Measurements from ENCODE around the gene POLN.

Gene POLN

DNA sequence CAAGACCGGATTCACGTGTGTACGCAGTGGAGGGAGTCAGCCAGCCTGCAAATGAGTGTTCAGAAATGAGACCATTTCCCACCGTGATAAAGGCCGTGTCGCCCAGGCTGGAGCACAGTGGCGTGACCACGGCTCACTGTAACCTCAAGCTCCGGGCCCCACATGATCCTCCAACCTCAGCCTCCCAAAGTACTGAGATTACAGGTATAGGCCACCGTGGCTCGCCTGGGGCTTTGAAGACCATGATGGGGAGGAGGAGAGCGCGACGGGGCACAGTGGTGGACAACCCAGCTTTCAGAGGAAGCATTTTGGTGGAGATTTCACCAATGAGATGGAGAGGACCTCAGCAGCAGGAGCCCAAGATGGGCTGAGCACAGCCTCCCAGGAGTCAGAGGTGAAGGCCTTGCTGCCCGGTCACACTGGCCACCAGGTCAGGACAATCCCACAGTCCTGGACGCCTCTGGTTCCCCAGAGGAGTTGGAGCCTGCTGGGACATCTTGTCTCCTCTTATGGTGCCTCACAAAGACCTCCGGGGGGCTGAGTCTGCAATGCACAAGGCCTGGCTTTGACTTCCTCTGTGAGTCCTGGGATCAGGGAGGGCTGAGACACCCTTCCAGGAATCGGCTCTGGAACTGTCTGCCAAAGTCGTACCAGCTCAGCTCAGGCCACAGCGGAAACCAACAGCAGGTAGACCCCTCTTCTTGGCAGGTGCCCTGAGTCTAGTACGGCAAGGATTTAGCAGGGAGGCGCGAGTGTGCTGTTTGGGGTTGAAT is 42.4 kb upstream of the POLN start:
- no peak overlapping the region for H3K4me3 ChIP-seq (ENCODE audit: low read depth, low read length)
- TF ChIP-seq, protein P1, sequence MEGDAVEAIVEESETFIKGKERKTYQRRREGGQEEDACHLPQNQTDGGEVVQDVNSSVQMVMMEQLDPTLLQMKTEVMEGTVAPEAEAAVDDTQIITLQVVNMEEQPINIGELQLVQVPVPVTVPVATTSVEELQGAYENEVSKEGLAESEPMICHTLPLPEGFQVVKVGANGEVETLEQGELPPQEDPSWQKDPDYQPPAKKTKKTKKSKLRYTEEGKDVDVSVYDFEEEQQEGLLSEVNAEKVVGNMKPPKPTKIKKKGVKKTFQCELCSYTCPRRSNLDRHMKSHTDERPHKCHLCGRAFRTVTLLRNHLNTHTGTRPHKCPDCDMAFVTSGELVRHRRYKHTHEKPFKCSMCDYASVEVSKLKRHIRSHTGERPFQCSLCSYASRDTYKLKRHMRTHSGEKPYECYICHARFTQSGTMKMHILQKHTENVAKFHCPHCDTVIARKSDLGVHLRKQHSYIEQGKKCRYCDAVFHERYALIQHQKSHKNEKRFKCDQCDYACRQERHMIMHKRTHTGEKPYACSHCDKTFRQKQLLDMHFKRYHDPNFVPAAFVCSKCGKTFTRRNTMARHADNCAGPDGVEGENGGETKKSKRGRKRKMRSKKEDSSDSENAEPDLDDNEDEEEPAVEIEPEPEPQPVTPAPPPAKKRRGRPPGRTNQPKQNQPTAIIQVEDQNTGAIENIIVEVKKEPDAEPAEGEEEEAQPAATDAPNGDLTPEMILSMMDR (IDR thresholded peaks at IDR 0.05; ENCODE audit: insufficient read depth, low read length, missing control alignments), result no peak
- no peak for DNase-seq (ENCODE audit: low read depth, low spot score)
- CTCF ChIA-PET, result interaction anchor here (1.5 kb wide), 1 partner anchor 131 kb away, joined by 3 read pairs; no protein-coding TSS in a partner anchor
- POLR2A ChIA-PET, result no interaction called here

DNA sequence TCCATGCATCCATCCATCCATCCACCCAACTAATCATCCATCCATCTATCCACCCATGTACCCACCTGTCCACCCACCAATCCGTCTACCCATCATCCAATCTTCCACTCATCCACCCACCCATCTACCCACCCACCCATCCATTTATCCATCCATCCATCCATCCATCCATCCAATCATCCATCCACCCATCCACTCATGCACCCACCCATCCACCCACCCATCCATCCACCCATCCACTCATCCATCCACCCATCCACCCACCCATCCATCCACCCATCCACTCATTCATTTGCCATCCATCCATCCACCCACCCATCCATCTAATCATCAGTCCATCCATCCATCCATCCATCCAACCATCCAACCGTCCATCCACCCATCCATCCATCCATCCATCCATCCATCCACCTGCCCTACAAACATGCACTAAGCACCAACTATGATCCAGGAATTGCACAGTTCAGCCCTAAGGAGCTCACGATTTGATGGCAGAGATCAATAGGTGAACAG is 41.3 kb upstream of the POLN start:
- TF ChIP-seq, protein P1 (IDR thresholded peaks at IDR 0.05; ENCODE audit: insufficient read depth, low read length, missing control alignments), result no peak
- DNase-seq (ENCODE audit: low read depth, low spot score), result no peak
- POLR2A ChIA-PET, result no interaction called here
- H3K4me3 ChIP-seq (ENCODE audit: low read depth, low read length), result no peak overlapping the region
- CTCF ChIA-PET, result interaction anchor here (1.5 kb wide), 1 partner anchor 132 kb away, joined by 3 read pairs; no protein-coding TSS in a partner anchor

- ChIA-PET CTCF (no interaction called here), POLR2A (interaction anchor here (1.0 kb wide), 1 partner anchor 20 kb away, joined by 4 read pairs; the partner anchor contains the start of gene MXD4)
- no peak overlapping the region for H3K4me3 ChIP-seq (ENCODE audit: low read depth, low read length)
Measured at GRCh38 chr4:2281575-2282343, 39.8 kb upstream of the POLN start.

DNA sequence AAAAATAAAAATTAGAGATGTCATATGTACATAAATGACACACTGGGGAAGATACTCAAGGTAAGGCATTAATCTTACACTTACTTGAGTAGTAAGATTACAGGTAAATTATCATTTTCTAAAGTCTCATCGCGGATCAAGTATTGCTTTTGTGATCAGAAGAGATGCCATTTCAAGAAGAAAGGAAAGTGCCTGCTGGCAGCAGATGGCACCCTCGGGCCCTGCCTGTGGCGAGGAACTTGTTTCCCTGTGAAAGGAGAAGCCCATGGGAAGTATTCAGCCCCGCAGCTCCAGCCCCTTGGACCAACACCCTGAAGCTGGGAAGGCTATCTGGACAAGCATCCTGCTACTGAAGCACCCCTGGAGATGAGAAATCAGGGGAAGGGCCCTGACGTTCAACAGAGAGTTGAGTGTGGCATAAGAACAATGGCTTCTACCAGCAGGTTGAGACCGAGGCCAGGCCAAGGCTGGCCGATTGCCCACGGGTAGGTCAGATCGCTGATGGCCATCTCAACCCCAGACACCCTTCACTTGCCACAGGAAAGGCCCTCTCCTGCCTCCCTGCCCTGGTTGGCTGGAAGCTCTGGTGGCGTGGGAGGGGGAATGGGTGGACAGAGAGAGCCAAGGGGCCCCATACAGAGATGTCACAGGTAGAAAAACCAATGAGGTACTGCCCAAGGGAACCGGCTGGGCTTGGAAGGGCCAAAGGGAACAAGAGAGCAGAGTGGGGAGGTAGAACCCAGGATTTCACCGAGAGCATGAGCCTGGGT is 38.8 kb upstream of the POLN start:
- ChIA-PET CTCF (no interaction called here), POLR2A (no interaction called here)
- TF ChIP-seq, protein P1 (IDR thresholded peaks at IDR 0.05; ENCODE audit: insufficient read depth, low read length, missing control alignments), result no peak
- no peak overlapping the region for H3K4me3 ChIP-seq (ENCODE audit: low read depth, low read length)
- no peak for DNase-seq (ENCODE audit: low read depth, low spot score)

More at GRCh38 chr4:2281575-2282343, 39.8 kb upstream of the POLN start:
- DNase-seq (ENCODE audit: low read depth, low spot score), result no peak
- TF ChIP-seq, protein P1 (IDR thresholded peaks at IDR 0.05; ENCODE audit: insufficient read depth, low read length, missing control alignments), result no peak

DNA sequence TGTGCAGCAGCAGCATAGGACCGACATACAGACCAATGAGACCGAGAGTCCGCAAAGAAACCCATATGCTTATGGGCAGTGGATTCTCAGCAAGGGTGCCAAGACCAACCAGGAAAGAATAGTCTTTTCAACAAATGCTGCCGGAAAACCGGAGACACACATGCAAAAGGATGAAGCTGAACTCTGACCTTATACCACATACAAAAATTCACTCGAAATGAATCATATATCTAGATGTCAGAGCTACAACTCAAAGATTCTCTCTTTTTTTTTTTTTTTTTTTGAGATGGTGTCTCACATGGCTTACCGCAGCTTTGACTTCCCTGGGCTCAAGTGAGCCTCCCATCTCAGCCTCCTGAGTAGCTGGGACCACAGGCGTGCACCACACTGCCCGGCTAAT is 36.0 kb upstream of the POLN start:
- ChIA-PET POLR2A (no interaction called here), CTCF (no interaction called here)
- TF ChIP-seq, protein P1 (IDR thresholded peaks at IDR 0.05; ENCODE audit: insufficient read depth, low read length, missing control alignments), result no peak
- DNase-seq (ENCODE audit: low read depth, low spot score), result no peak
- no peak overlapping the region for H3K4me3 ChIP-seq (ENCODE audit: low read depth, low read length)

All from AG04449 (cell line).